ENCODE data around the gene NOL8.

The NOL8 gene

GRCh38 chr9:92265154-92265553, 60.0 kb downstream of the NOL8 start:
- Histone ChIP-seq H3K4me3 (ENCODE audit: low read depth, low read length) (no peak overlapping the region), H3K27ac (no peak overlapping the region; the same call in 1 of the 2 replicates), H3K9me3 (ENCODE audit: severe bottlenecking) (no peaks in the 10 kb centered on the region), H3K27me3 (ENCODE audit: insufficient read depth, low read depth, severe bottlenecking) (no peaks in the 10 kb centered on the region), H3K36me3 (peaks cover 98% of the 10 kb centered on the region)
- DNase-seq, result no peak
- TF ChIP-seq, protein P1, sequence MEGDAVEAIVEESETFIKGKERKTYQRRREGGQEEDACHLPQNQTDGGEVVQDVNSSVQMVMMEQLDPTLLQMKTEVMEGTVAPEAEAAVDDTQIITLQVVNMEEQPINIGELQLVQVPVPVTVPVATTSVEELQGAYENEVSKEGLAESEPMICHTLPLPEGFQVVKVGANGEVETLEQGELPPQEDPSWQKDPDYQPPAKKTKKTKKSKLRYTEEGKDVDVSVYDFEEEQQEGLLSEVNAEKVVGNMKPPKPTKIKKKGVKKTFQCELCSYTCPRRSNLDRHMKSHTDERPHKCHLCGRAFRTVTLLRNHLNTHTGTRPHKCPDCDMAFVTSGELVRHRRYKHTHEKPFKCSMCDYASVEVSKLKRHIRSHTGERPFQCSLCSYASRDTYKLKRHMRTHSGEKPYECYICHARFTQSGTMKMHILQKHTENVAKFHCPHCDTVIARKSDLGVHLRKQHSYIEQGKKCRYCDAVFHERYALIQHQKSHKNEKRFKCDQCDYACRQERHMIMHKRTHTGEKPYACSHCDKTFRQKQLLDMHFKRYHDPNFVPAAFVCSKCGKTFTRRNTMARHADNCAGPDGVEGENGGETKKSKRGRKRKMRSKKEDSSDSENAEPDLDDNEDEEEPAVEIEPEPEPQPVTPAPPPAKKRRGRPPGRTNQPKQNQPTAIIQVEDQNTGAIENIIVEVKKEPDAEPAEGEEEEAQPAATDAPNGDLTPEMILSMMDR (IDR thresholded peaks at IDR 0.05; ENCODE audit: low read depth, low read length), result no peak

DNA sequence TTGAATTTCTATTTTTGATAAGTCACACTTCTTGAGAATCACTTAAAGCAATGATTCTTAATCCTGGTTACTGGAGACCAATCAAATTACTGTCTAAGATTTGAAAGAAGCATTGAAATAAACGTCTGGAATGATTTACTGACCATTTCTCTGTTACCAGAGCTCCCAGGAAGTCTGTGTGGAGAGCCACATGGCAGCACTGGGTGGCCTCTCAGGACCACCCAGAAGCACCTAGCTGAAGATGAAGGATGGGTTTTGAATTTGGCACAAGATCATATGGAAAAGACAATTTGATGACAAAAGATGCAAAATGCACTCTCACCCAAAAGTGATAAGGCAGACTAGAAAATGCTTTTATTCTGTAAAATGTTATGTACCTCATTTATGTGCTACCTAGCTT, 62.0 kb downstream of the NOL8 start:
- no peak overlapping the region for H3K27ac ChIP-seq
- H3K27me3 ChIP-seq (ENCODE audit: insufficient read depth, low read depth, severe bottlenecking), result no peaks in the 10 kb centered on the region
- peaks cover 98% of the 10 kb centered on the region for H3K36me3 ChIP-seq
- no peak overlapping the region for H3K4me3 ChIP-seq (ENCODE audit: low read depth, low read length)
- DNase-seq, result no peak
- no peaks in the 10 kb centered on the region for H3K9me3 ChIP-seq (ENCODE audit: severe bottlenecking)
- TF ChIP-seq, protein P1 (IDR thresholded peaks at IDR 0.05; ENCODE audit: low read depth, low read length), result no peak

GRCh38 chr9:92257327-92257726, 67.8 kb downstream of the NOL8 start:
- DNase-seq, result no peak
- peaks cover 100% of the 10 kb centered on the region for H3K36me3 ChIP-seq
- no peak overlapping the region for H3K4me3 ChIP-seq (ENCODE audit: low read depth, low read length)

DNA sequence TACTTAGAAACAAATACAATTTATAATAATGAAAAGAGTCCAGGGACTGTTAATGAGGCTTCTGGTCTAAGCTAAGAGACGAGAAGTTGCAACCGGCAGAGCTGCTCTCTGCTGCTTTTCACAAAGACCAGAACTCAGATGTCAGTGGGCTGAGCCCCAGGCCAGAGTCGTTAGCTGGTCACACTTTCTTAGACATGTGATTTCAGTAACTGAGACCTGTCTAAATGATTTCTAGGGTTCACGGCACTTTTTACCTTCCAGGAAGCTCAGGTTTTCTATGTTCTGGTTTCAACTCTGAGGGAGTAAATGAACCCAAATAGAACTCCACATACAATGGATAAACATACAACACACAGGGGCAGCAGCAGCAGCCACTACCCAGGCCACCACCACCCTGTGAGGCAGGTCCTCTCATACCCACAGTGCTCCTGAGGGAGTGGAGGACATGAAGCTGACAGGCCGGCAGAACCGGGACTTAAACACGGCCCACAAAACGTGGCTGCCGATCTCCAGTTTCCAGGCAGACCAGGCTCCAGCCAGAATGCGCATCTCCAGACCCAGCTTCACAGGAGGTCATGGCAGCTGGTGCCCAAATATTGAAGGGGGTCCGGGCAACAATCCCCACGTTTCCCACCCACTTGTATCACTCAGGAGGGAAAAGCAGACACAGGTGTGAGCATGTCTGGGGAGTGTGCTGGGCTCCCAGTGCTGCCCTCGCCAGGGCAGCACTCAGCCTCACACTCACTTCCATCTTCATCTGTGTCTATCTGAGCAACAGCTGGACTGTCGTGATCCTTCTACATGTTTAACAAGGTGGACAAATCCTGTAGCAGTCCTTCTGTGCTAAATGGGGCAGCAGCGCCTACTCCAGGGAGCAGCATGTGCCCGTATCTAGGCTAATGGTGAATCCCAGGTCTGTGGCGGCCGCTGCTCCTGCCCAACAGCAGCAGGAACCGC, 70.5 kb downstream of the NOL8 start:
- DNase-seq, result no peak
- Histone ChIP-seq H3K27me3 (ENCODE audit: insufficient read depth, low read depth, severe bottlenecking) (no peaks in the 10 kb centered on the region), H3K36me3 (peaks cover 100% of the 10 kb centered on the region), H3K27ac (no peak overlapping the region), H3K4me3 (ENCODE audit: low read depth, low read length) (no peak overlapping the region), H3K9me3 (ENCODE audit: severe bottlenecking) (no peaks in the 10 kb centered on the region)
- TF ChIP-seq, protein P1 (IDR thresholded peaks at IDR 0.05; ENCODE audit: low read depth, low read length), result no peak

More at GRCh38 chr9:92257327-92257726, 67.8 kb downstream of the NOL8 start:
- Histone ChIP-seq H3K27me3 (ENCODE audit: insufficient read depth, low read depth, severe bottlenecking) (no peaks in the 10 kb centered on the region), H3K27ac (no peak overlapping the region), H3K9me3 (ENCODE audit: severe bottlenecking) (no peaks in the 10 kb centered on the region)
- TF ChIP-seq, protein P1 (IDR thresholded peaks at IDR 0.05; ENCODE audit: low read depth, low read length), result no peak

- Histone ChIP-seq H3K27ac (no peak overlapping the region), H3K4me3 (ENCODE audit: low read depth, low read length) (no peak overlapping the region), H3K9me3 (ENCODE audit: severe bottlenecking) (no peaks in the 10 kb centered on the region), H3K36me3 (peaks cover 100% of the 10 kb centered on the region), H3K27me3 (ENCODE audit: insufficient read depth, low read depth, severe bottlenecking) (no peaks in the 10 kb centered on the region)
- TF ChIP-seq, protein P1 (IDR thresholded peaks at IDR 0.05; ENCODE audit: low read depth, low read length), result no peak
- DNase-seq, result no peak
Observed at GRCh38 chr9:92253656-92254055, 71.5 kb downstream of the NOL8 start.

Measured in WERI-Rb-1 (cell line).